HL-60/S4 treated with retinoic acid at 250 ng/mL for 4 days and 3 days (cell line): ENCODE measurements around the gene SOAT1.

Source experiments
- in situ Hi-C: fragments of 300-500 bp; cut with MboI; formaldehyde crosslinking; loops from 2 replicates; pipeline ENCODE4 v1.7.0; 2022; ENCODE audit warnings: low sequenced_read_pairs

SOAT1 gene

DNA sequence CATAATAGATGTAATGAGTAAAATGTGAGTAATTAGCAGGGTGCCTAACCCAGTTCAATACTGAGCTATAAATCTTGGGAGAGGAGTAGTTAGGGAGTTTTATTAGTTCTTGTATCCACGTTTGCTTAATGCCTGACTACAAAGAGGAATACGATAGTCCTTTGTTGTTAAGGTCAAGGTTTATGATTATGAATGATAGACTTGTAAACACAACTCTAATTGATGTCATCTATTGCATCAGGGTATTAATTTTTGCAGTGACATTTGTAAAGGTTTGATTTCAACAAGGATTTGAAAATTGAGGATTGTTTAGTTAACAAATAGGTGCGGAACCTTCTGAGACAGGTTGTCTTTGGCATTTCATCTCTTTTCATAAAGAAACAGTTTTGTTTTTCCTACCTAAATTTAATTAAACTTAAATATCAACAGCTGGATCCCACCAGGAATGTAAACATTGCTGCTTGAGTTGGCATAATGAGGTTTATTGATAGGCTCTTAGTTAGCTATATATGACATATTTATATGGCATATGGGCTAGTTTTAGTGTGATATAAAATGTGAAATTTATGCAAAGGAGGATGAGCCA lies 9.7 kb downstream of the SOAT1 start:
- in situ Hi-C loops, result no loop called here

DNA sequence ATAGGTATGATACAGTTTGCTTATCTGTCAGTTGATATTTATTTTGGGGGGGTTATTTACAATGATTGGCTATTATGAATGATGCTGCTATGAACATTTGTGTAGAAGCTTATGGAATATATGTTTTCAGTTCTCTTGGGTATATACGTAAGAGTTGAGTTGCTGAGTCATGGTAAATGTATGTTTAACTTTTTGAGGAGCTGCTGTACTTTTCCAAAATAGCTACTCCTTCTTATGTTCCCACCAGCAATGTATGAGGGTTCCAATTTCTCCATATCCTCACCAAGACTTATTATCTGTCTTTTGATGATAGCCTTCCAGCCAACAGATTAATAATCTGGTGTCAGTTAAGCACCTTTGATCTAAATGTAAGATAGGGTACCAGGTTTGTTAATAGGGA lies 11.9 kb downstream of the SOAT1 start:
- in situ Hi-C loops, result no loop called here

DNA sequence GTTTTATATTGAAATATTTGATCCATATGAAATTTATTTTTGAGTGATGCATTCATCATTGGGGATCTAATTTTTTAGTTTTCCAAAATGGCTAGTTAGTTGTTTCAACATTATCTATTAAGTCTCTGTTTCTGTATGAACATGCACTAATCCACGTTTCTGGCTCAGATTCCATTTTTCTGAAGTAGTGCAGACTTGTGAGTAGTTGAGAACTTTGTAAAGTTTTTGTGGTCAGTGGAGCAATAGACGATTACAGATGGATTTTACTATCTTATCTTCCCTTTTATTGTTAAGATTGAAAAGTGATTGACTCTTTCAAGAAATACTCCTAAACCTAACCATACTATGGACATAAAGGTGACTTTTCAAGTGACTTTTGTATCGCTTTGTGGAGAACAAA lies 16.7 kb downstream of the SOAT1 start:
- in situ Hi-C loops, result no loop called here

DNA sequence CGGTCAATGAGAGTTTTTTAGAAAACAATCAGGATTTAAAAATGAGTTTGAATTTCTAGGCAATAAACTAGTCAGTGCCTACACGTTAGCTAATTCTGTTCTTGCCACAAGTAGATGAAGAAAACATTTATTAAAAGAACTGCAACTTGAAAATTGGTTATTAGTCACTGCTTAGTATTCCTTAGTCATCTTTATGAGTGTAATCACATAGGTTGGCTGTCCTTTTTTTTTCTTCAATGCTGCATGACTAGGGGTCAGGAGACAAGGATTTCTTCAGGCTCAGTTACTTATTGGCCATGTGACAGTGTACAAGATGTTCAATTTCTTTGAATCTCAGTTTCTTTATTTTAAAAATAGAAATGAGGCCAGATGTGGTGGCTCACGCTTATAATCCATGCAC lies 17.1 kb downstream of the SOAT1 start:
- in situ Hi-C loops, result no loop called here

DNA sequence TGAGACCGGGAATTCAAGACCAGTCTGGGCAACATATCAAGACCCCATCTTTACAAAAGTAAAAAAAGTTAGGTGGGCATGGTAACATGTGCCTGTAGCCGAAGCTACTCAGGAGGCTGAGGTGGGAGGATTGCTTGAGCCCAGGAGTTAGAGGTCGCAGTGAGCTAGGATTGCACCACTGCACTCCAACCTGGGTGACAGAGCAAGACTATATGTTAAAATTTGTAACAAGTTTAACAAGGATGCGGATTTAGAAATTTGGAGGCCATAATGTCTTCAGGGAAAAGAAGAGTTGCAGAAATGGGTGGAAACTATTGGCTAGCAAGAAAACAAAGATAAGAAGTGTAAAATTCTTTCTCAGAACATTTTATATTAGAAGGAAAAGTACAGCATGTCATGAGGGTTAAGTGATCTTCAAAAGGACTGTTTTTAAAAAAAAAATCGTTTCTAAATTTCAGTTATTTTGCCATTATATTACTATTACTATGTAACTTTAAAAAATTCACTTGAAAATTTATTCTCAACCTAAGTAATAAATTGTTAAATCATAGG lies 17.6 kb downstream of the SOAT1 start:
- in situ Hi-C loops, result no loop called here

DNA sequence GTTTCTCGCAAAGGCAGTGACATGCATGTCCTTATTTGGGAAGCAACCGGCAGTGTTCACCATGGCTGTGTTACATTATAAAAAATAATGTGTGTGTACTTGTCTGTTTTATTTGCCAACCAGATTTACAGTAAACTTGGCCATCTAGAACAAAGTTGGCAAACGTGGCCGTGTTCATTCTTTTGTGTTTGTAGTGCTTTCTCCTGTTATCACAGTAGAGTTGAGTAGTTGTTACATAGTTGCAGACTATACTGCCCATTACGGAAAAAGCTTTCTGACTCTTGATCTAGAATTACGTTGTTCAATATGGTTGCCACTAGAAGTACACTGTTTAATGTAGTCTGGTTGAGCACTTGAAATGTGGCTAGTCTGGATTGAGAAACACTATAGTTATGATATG lies 19.4 kb downstream of the SOAT1 start:
- in situ Hi-C loops, result no loop called here

DNA sequence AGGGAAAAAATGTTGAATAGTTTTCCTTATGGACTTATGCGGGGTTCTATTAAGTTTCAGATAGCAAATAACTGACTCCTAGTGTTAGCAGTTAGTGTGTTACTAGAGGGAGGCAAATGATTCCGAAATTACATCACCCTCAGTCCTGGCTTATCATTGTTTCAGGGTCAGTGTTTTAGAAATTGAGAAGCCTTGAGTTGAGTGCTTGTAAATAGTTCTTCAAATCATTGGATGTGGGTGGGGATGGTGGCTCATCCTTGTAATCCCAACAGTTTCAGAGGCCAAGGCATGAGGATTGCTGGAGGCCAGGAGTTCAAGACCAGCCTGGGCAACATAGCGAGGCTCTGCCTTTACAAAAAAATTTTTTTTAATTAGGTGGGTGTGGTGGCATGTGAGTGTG lies 21.3 kb downstream of the SOAT1 start:
- in situ Hi-C loops, result no loop called here

DNA sequence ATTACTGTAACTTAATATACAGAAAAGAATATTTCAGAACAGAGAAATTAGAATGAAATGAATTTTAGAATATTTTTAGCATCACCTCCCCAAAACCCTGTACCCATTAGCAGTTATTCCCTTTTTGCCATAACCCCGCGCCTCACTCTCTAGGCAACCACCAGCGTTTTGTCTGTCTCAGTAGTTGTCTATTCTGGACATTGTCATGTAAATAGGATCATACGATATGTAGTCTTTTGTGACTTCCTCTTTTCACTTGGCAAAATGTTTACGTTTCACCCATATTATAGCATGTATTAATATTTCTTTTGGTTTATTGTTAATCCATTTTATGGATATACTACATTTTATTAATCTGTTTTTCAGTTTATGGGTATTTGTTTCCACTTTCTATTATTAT lies 24.9 kb downstream of the SOAT1 start:
- in situ Hi-C loops, result no loop called here

DNA sequence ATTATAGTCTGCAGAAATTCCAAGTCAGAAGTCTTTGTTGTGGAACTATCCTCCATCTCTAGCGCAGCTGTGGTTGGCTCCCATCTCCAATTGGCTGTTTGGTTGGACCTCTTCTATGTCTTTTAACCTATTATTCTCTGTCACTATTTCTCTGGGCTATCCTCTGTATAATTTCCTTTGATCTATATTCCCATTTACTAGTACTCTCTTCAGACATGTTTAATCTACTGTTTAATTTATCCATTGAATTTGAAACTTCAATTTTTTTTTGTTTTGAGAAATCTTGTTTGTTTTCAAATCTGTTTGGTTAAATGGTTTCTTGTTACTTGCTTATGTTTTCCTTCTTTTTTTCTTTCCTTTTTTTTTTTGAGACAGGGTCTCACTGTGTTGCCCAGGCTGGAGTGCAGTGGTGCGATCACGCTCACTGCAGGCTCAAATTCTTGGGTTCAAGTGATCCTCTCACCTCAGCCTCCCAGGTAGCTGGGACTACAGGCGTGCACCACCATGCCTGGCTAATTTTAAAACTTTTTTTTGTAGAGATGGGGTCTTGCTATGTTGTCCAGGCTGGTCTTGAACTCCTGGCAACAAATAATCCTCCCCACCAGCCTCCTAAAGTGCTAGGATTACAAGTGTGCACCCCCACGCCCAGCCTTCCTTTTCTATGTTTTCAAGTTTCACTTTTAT lies 28.1 kb downstream of the SOAT1 start:
- in situ Hi-C loops, result no loop called here

DNA sequence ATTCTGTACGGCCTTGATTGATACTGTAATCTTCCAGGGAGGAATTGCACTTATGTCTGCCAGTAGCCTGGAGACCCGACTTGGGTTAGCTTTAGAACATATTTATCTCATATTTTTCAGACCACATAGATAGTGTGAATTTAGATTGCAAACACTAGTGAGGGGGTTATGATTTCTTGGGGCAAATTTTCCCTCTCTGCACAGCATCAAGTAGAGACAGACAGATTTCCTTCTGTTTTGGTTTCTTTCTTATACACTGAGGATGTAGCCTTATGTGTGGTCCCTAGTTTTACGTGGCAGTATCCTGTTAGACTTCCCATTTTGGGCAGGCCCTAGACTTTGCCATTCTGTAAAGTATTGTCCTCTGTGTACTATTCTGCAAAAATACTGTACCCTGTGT lies 29.0 kb downstream of the SOAT1 start:
- in situ Hi-C loops, result no loop called here

DNA sequence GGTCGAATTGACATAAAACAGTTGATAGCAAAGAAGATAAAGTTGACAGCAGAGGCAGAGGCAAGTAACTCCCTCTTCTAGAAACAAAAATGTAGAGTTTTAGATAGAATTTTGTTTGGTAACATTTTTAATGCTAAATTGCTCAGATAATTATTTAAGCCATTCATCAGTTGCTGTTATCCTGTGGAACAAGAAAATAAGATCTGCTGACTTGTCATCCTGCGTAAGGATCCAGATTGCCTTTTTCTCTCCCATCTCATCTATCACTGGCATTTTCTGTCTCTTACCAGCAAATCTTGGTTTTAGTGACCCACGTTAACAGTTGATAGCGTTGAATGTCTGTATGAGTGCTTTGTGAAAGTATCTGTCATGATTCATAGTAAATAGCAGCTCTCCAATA lies 29.8 kb downstream of the SOAT1 start:
- in situ Hi-C loops, result no loop called here

DNA sequence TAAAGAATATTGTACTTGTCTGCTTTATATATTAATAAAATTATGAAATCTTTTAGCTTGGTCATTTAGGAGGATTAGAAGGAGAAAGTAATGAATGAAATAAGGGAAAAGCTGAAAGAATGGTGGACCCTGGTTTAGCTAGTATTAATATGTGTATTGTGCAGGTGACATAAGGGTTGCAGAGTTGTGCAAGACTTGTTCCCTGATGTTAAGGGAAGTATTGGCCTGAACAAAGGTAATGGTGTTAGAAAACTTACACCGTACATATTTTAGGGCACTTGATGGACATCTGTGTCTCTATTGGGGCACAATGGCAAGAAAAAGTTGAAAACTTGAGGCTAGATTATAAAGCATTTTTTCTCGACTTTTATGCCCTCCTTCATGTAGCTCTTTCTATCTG lies 32.2 kb downstream of the SOAT1 start:
- in situ Hi-C loops, result no loop called here

DNA sequence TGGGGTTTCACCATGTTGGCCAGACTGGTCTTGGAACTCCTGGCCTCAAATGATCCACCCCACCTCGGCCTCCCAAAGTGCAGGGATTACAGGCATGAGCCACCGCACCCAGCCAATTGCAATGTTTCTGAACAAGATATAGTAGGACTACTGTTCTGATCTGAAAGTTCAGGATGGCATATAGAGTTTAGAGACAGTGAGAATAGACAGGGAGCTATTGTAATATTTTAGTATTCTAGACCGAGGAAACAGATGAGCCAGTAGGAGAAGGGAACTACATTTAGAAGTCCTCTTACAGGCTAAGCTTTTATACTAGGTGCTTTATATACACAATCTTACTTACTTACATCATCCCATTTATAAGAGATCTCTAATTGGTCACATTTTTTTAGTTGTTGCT lies 33.1 kb downstream of the SOAT1 start:
- in situ Hi-C loops, result no loop called here

DNA sequence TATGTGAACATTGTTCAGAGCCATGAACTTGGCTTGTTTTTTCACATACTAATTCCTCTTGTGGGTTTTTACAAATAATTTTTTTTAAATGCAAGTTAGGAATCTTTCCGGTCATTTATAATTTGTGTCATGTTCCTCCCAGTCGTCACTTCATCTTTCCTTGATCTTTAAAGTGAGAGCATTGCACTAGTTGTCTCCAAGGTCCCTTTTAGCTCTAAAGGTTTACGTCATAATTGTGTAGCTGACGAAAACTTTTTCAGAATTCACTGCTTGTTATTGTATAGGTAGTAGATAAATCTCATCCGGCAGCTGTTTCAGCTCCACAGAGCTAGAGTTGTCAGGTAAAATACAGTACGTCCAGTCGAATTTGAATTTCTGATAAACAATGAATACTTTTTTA lies 33.6 kb downstream of the SOAT1 start:
- in situ Hi-C loops, result no loop called here

DNA sequence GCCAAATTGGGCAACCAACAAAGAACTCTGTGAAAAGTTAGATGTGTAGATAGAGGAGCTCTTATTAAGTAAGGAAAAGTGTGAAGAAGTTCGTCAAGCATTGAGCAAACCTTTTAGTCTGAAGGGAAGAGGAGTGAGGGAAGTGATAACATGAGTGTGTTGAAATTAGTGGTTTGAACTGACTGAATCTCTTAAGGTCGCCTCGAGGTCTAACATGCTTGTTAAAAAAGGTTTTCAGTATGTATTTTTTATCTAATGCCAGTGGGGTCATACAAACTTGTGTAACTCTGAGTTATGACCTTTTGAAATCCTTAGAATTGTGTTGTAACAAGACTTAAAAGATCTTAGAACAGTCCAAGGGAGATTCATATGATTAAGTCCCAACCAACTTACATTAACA lies 34.1 kb downstream of the SOAT1 start:
- in situ Hi-C loops, result no loop called here

DNA sequence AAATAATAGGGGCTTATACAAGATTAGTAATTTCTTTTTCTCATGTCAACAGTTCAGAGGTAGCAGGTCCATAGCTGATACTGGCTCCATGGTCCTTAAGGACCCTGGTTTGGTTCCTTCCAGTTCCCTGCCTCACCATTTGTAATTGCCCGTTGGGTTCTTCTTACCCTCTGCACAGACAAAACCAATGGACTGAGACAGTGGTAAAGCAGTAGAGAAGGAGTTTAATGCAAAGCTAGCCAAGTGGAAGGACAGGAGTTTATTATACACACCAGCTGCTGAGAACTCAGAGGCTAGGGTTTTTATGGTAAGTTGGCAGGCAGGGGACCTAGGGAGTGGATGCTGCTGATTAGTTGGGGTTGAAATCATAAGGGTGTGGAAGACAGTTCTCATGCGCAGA lies 36.3 kb downstream of the SOAT1 start:
- in situ Hi-C loops, result no loop called here

DNA sequence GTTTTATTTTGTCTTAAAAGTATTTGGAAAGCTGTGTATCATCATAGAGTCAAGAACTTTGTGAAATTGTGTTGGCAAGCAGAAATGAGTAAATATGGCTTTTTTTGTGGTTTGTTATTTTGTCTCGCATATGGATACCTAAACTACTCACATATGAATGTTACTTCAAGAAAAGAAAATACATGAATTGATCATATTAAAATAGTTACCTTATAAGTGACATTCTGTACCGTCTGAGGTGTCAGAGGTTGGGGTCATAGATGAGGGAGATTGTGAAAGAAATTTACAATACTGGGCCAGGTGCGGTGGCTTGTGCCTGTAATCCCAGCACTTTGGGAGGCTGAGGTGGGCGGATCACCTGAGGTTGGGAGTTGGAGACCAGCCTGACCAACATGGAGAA lies 40.8 kb downstream of the SOAT1 start:
- in situ Hi-C loops, result no loop called here

DNA sequence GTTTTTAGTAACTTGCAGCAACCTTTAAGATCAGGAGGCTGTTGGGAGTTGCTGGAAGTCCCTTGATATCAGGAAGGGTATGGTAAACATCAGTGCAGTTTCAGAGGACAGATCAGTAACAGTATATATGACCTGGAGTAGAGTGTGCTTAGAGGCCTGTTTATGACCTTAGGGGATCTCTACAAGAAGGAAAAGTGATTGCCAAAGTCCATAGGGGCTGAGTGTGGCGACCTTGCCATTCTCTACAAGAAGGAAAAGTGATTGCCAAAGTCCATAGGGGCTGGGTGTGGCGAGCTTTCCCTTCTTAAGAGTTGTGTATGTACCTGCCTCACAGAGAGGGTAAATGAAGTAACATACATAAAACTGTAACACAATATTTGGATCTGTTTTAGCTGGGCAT lies 43.7 kb downstream of the SOAT1 start:
- in situ Hi-C loops, result no loop called here

DNA sequence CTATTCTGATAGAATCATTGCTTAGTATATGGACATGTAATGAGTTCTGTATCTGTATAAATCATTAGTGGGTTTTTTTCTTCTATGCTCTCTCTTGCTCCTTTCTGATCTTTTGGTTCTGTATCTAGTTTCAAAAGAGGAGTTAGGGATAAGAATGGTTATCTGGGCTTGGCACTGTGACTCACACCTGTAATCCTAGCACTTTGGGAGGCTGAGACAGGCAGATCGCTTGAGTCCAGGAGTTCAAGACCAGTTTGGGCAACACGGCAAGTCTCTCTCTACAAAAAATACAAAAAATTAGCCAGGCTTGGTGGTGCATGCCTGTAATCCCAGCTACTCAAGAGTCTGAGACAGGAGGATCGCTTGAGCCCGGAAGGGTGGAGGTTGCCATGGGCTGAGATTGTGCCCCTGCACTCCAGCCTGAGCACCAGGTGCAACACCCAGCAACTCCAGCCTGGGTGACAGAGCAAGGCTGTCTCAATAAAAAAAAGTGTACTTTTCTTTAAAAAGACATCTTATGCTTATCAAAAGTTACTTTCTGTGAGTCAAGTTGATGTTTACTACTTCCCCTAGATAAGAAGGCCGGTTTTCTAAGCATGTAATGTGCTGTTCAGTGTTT lies 44.5 kb downstream of the SOAT1 start:
- in situ Hi-C loops, result no loop called here

DNA sequence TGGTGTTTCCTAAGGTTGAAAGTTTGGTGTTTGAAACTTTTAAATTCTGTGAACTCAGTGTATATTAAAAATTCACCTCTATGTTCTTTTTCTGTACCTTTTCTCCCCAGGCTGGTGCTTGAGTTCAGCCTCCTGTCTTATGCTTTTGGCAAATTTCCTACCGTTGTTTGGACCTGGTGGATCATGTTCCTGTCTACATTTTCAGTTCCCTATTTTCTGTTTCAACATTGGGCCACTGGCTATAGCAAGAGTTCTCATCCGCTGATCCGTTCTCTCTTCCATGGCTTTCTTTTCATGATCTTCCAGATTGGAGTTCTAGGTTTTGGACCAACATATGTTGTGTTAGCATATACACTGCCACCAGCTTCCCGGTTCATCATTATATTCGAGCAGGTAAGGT lies 47.3 kb downstream of the SOAT1 start:
- in situ Hi-C loops, result no loop called here

DNA sequence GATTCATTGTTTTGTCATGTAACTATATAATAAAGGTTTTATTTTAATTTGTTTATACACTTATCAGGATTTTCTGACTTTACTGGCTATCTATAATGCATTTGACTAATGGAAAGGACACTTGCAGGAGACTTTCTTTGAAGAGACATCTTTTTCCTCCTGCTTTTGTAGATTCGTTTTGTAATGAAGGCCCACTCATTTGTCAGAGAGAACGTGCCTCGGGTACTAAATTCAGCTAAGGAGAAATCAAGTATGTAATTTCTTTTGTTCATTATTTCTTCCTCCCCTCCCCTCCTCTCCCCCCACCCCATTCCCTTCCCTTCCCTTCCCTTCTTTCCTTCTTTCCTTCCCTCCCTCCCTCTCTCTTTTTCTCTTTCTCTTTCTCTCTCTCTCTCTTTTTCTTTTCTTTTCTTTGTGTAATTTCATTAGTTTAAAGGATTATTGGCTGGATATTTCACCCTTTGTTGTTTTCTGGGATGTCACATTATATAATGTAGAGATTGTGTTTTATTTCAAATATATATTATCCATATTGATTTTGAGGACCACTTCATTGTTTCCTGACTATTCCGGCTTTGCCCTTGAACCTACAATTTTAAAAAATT lies 48.4 kb downstream of the SOAT1 start:
- in situ Hi-C loops, result no loop called here
